T-helper 17 cell (primary cell): ENCODE measurements around the gene TULP3. TPM values are rescaled to one million over a fixed set of nuclear protein-coding genes. Genes with fewer than 3 reads are reported as not detected.

Source experiments
- ATAC-seq: fragments of 150-1000 bp; cut with Tn5 transposase; 2 replicates; pipeline ENCODE4 v1.10.0; 2021; ENCODE audit warnings: mild to moderate bottlenecking, moderate library complexity
- DNase-seq, 3 donors: peaks; one replicate each; pipeline versions ENCODE4 v3.0.0 to v3.0.0-alpha.2; 2020 to 2021
- H3K9me3 ChIP-seq: one replicate; pipeline ENCODE4 v1.7.0; 2013; ENCODE audit warnings: low read length, mild to moderate bottlenecking; ENCODE audit not compliant: control insufficient read depth, poor library complexity, severe bottlenecking
- H3K27ac Mint-ChIP-seq: one replicate; pipeline ENCODE4 v1.8.0; 2022; ENCODE audit warnings: mild to moderate bottlenecking, moderate library complexity, mixed read lengths
- H3K27me3 Mint-ChIP-seq: one replicate; pipeline ENCODE4 v1.8.0; 2022; ENCODE audit warnings: mixed read lengths
- H3K36me3 Mint-ChIP-seq: one replicate; pipeline ENCODE4 v1.8.0; 2022; ENCODE audit warnings: low read depth, mixed read lengths
- H3K4me1 Mint-ChIP-seq: one replicate; pipeline ENCODE4 v1.8.0; 2022; ENCODE audit warnings: mild to moderate bottlenecking, mixed read lengths
- H3K4me3 Mint-ChIP-seq: one replicate; pipeline ENCODE4 v1.8.0; 2022; ENCODE audit warnings: mild to moderate bottlenecking, moderate library complexity, mixed read lengths
- total RNA-seq, 4 donors: library from RNA in 2 of 4; stranded (reverse) in 2 of 4; gene quantifications; one replicate each; pipeline ENCODE4 v1.2.3 and lab custom pipeline; 2022 to 2026

TULP3 gene
- total RNA-seq, 2 donors from 2014 or later: 6.3 to 7.9 TPM

DNA sequence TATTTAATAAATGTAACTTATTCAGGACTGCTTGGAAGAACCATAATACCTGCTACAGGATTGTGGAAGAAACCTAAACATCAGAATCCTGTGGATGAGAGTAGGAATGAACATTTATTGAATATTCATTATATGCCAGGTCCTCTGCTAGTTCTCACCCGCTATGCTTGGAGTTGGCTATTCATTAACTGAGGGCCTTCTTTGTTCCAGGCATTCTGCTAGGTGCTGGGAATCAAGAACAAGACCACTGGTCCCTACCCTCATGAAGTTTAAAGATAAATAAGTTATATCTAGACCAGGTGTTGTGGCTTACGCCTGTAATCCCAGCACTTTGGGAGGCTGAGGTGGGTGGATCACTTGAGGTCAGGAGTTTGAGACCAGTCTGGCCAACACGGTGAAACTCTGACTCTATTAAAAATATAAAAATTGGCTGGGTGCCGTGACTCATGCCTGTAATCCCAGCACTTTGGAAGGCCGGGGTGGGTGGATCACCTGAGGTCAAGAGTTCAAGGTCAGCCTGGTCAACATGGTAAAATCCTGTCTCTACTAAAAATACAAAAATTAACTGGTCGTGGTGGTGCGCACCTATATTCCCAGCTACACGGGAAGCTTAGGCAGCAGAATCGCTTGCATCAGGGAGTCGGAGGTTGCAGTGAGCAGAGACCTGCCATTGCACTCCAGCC lies 3.8 kb upstream of the TULP3 start:
- Mint-ChIP-seq H3K27ac (no peak overlapping the region), H3K36me3 (peaks cover 6% of the 10 kb centered on the region), H3K4me1 (peaks cover 23% of the 10 kb centered on the region), H3K27me3 (no peaks in the 10 kb centered on the region), H3K4me3 (no peak overlapping the region)
- ATAC-seq (no peak), DNase-seq (no peak)
- no peaks in the 10 kb centered on the region for H3K9me3 ChIP-seq

GRCh38 chr12:2890001-2890387 lies 697 bp upstream of the TULP3 start:
- ATAC-seq: no peak
- Mint-ChIP-seq H3K36me3 (peaks cover 3% of the 10 kb centered on the region), H3K27ac (peak overlapping the region; percentile 96), H3K27me3 (no peaks in the 10 kb centered on the region), H3K4me1 (peaks cover 18% of the 10 kb centered on the region), H3K4me3 (peak overlapping the region; percentile 99)
- DNase-seq: no peak
- H3K9me3 ChIP-seq: no peaks in the 10 kb centered on the region

GRCh38 chr12:2891240-2892053 lies 756 bp downstream of the TULP3 start:
- peak; percentile 20 to 33 (median 27) for DNase-seq
- H3K27ac Mint-ChIP-seq: peak overlapping the region; percentile 96
- peak; percentile 12 for ATAC-seq

GRCh38 chr12:2892246-2892645 lies 1.6 kb downstream of the TULP3 start:
- H3K36me3 Mint-ChIP-seq: peaks cover 3% of the 10 kb centered on the region
- no peak overlapping the region for H3K4me3 Mint-ChIP-seq
- H3K9me3 ChIP-seq: no peaks in the 10 kb centered on the region
- ATAC-seq: no peak
- no peak for DNase-seq
- H3K27ac Mint-ChIP-seq: no peak overlapping the region
- peaks cover 20% of the 10 kb centered on the region for H3K4me1 Mint-ChIP-seq
- no peaks in the 10 kb centered on the region for H3K27me3 Mint-ChIP-seq

More at GRCh38 chr12:2891240-2892053, 756 bp downstream of the TULP3 start:
- Mint-ChIP-seq H3K4me3 (peak overlapping the region; percentile 99), H3K36me3 (peaks cover 3% of the 10 kb centered on the region), H3K27me3 (no peaks in the 10 kb centered on the region), H3K4me1 (peaks cover 20% of the 10 kb centered on the region)
- H3K9me3 ChIP-seq: no peaks in the 10 kb centered on the region

DNA sequence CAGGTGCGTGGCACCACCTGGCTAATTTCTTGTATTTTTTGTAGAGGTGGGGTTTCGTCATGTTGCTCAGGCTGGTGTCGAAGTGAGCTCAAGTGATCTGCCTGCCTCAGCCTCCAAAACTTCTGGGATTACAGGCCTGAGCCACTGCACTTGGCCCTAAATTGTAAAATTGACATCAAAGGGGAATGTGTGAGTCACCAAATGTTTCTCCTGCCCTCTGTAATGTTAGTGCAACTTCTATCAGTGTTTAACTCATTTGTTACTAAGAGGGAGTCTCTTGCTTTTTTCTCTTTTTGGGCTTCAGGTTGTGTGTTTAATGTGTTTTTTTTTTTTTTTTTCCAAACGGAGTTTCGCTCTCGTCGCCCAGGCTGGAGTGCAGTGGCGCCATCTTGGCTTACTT lies 2.3 kb downstream of the TULP3 start:
- DNase-seq (no peak), ATAC-seq (no peak)
- peak overlapping the region; percentile 50 for H3K4me3 Mint-ChIP-seq
- H3K27ac Mint-ChIP-seq: no peak overlapping the region
- H3K36me3 Mint-ChIP-seq: peaks cover 3% of the 10 kb centered on the region
- peaks cover 20% of the 10 kb centered on the region for H3K4me1 Mint-ChIP-seq
- no peaks in the 10 kb centered on the region for H3K9me3 ChIP-seq
- H3K27me3 Mint-ChIP-seq: no peaks in the 10 kb centered on the region

GRCh38 chr12:2895051-2895451 lies 4.4 kb downstream of the TULP3 start:
- H3K9me3 ChIP-seq: no peaks in the 10 kb centered on the region
- H3K4me3 Mint-ChIP-seq: no peak overlapping the region
- H3K27me3 Mint-ChIP-seq: no peaks in the 10 kb centered on the region
- peaks cover 3% of the 10 kb centered on the region for H3K36me3 Mint-ChIP-seq
- ATAC-seq: no peak
- peaks cover 13% of the 10 kb centered on the region for H3K4me1 Mint-ChIP-seq
- DNase-seq: no peak
- H3K27ac Mint-ChIP-seq: no peak overlapping the region

- ATAC-seq (no peak), DNase-seq (no peak)
- Mint-ChIP-seq H3K27me3 (no peaks in the 10 kb centered on the region), H3K4me1 (peaks cover 10% of the 10 kb centered on the region), H3K27ac (no peak overlapping the region), H3K4me3 (no peak overlapping the region), H3K36me3 (peaks cover 3% of the 10 kb centered on the region)
- no peaks in the 10 kb centered on the region for H3K9me3 ChIP-seq
Observed at GRCh38 chr12:2895511-2895910, 4.8 kb downstream of the TULP3 start.

GRCh38 chr12:2897418-2897817 lies 6.7 kb downstream of the TULP3 start:
- no peaks in the 10 kb centered on the region for H3K36me3 Mint-ChIP-seq
- H3K27me3 Mint-ChIP-seq: no peaks in the 10 kb centered on the region
- no peaks in the 10 kb centered on the region for H3K9me3 ChIP-seq
- H3K4me1 Mint-ChIP-seq: peaks cover 7% of the 10 kb centered on the region
- no peak overlapping the region for H3K27ac Mint-ChIP-seq
- no peak overlapping the region for H3K4me3 Mint-ChIP-seq
- DNase-seq (no peak), ATAC-seq (no peak)

DNA sequence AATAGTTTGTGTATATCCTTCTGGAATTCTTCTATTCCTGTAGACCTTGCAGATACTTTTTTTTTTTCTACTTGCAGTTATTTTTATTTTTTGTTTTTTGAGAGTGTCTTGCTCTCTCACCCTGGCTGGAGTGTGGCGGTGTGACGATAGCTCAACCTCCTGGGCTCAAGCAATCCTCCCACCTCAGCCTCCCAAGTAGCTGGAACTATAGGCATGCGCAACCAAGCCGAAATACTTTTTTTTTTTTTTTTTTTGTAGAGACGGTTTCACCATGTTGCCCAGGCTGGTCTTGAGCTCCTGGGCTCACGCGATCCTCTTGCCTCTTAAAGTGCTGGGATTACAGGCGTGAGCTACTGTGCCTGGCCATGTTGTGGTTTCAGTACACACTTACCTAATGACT lies 10.0 kb downstream of the TULP3 start:
- H3K4me3 Mint-ChIP-seq: no peak overlapping the region
- H3K4me1 Mint-ChIP-seq: peaks cover 6% of the 10 kb centered on the region
- peak overlapping the region; percentile 8 for H3K27ac Mint-ChIP-seq
- H3K9me3 ChIP-seq: no peaks in the 10 kb centered on the region
- H3K36me3 Mint-ChIP-seq: no peaks in the 10 kb centered on the region
- H3K27me3 Mint-ChIP-seq: no peaks in the 10 kb centered on the region
- ATAC-seq (no peak), DNase-seq (no peak)

GRCh38 chr12:2902272-2902880 lies 11.7 kb downstream of the TULP3 start:
- no peak overlapping the region for H3K4me3 Mint-ChIP-seq
- H3K36me3 Mint-ChIP-seq: no peaks in the 10 kb centered on the region
- H3K9me3 ChIP-seq: no peaks in the 10 kb centered on the region
- no peaks in the 10 kb centered on the region for H3K27me3 Mint-ChIP-seq
- no peak for ATAC-seq
- no peak for DNase-seq
- peaks cover 4% of the 10 kb centered on the region for H3K4me1 Mint-ChIP-seq
- H3K27ac Mint-ChIP-seq: no peak overlapping the region

DNA sequence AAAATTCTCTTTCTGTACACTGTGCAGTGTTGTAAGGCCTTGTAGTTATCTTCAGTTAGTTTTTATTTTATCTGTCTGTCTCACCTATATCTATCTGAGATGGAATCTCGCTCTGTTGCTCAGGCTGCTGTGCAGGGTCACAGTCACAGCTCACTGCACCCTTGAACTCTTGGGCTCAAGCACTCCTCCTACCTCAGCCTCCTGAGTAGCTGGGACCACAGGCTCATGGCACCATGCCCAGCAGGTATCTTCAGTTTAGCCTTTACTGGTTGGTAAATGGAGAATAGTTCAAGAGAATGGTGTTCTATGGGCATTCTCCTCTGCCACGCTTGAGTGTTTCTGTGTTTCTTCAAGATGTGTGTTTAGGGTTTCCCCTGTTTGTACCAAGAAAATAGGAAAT lies 13.6 kb downstream of the TULP3 start:
- Mint-ChIP-seq H3K4me1 (peaks cover 2% of the 10 kb centered on the region), H3K27ac (peak overlapping the region; percentile 34), H3K4me3 (no peak overlapping the region), H3K36me3 (no peaks in the 10 kb centered on the region), H3K27me3 (no peaks in the 10 kb centered on the region)
- no peaks in the 10 kb centered on the region for H3K9me3 ChIP-seq
- no peak for DNase-seq
- ATAC-seq: no peak

DNA sequence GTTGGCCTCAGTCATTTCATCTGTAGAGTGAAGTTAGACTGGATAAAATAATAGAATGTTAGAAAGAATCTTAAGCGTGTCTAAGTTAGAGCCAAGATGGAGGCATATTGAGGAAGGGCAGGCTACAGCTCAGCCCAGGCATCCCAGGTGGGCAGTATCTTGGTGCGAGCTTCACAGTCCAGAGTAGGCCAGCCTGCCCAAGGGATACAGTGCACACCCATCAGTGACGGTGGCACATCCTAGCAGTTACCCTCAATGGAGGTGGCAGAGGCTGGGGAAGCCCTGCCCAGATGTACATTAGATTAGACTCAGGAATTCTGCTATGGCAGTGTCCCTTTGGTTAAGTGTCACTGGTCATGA lies 21.5 kb downstream of the TULP3 start:
- no peaks in the 10 kb centered on the region for H3K9me3 ChIP-seq
- DNase-seq: no peak
- Mint-ChIP-seq H3K4me1 (peaks cover 2% of the 10 kb centered on the region), H3K36me3 (peaks cover 6% of the 10 kb centered on the region), H3K27ac (no peak overlapping the region), H3K27me3 (no peaks in the 10 kb centered on the region), H3K4me3 (no peak overlapping the region)
- ATAC-seq: no peak

DNA sequence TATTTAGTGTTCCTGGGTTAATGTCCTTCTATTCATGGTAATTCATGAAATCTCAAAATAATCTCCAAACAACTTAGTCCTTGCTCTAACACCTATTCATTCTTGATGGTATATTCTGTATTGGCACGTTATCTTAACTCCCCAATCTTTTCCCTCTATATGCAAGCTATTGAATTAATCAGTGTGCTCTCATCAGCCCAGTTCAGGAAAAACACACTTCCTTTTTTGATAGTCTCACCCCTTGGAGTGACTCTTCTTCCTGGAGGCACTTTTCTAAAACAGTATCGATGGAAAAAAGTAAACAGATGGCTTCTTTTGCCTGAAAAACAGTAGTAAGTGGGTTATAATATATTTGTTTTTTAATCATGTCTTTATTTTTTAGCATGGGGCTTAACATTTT lies 28.6 kb downstream of the TULP3 start:
- no peaks in the 10 kb centered on the region for H3K27me3 Mint-ChIP-seq
- H3K4me3 Mint-ChIP-seq: no peak overlapping the region
- H3K4me1 Mint-ChIP-seq: peaks cover 3% of the 10 kb centered on the region
- ATAC-seq (no peak), DNase-seq (no peak)
- no peak overlapping the region for H3K27ac Mint-ChIP-seq
- peaks cover 10% of the 10 kb centered on the region for H3K36me3 Mint-ChIP-seq
- H3K9me3 ChIP-seq: no peaks in the 10 kb centered on the region
